Measurements from ENCODE around the gene SLIT2.

Gene SLIT2

GRCh38 chr4:20253283-20253734 lies 1.6 kb downstream of the SLIT2 start:
- peaks cover 3% of the 10 kb centered on the region for H3K27me3 Mint-ChIP-seq (ENCODE audit: low read depth, poor library complexity)

GRCh38 chr4:20253735-20254409 lies 2.2 kb downstream of the SLIT2 start:
- peaks cover 5% of the 10 kb centered on the region for H3K36me3 Mint-ChIP-seq (ENCODE audit: low read depth)
- peaks cover 56% of the 10 kb centered on the region for H3K4me1 Mint-ChIP-seq
- H3K27ac Mint-ChIP-seq: no peak overlapping the region
- peak overlapping the region; percentile 98 for H3K4me3 Mint-ChIP-seq
- H3K9me3 Mint-ChIP-seq: no peaks in the 10 kb centered on the region
- DNase-seq: peak; percentile 56
- H3K27me3 Mint-ChIP-seq (ENCODE audit: low read depth, poor library complexity): peaks cover 3% of the 10 kb centered on the region
- no peak for TF ChIP-seq CTCF (IDR thresholded peaks at IDR 0.05)

More at GRCh38 chr4:20253283-20253734, 1.6 kb downstream of the SLIT2 start:
- Mint-ChIP-seq H3K9me3 (no peaks in the 10 kb centered on the region), H3K27ac (no peak overlapping the region), H3K4me1 (peaks cover 54% of the 10 kb centered on the region), H3K4me3 (peak overlapping the region; percentile 98), H3K36me3 (ENCODE audit: low read depth) (peaks cover 5% of the 10 kb centered on the region)
- DNase-seq: peak; percentile 27
- TF ChIP-seq CTCF (IDR thresholded peaks at IDR 0.05): no peak

- TF ChIP-seq CTCF (IDR thresholded peaks at IDR 0.05): no peak
- peaks cover 3% of the 10 kb centered on the region for H3K27me3 Mint-ChIP-seq (ENCODE audit: low read depth, poor library complexity)
- DNase-seq: peak; percentile 75
- H3K36me3 Mint-ChIP-seq (ENCODE audit: low read depth): peaks cover 8% of the 10 kb centered on the region
- H3K4me1 Mint-ChIP-seq: peaks cover 51% of the 10 kb centered on the region
- peak overlapping the region; percentile 98 for H3K4me3 Mint-ChIP-seq
- peak overlapping the region; percentile 87 for H3K27ac Mint-ChIP-seq
- no peaks in the 10 kb centered on the region for H3K9me3 Mint-ChIP-seq
Observed at GRCh38 chr4:20254511-20255250, 3.0 kb downstream of the SLIT2 start.

GRCh38 chr4:20255251-20255586 lies 3.5 kb downstream of the SLIT2 start:
- peaks cover 3% of the 10 kb centered on the region for H3K27me3 Mint-ChIP-seq (ENCODE audit: low read depth, poor library complexity)
- TF ChIP-seq CTCF (IDR thresholded peaks at IDR 0.05): no peak
- peaks cover 12% of the 10 kb centered on the region for H3K36me3 Mint-ChIP-seq (ENCODE audit: low read depth)
- H3K4me1 Mint-ChIP-seq: peaks cover 50% of the 10 kb centered on the region
- DNase-seq: no peak
- peak overlapping the region; percentile 87 for H3K27ac Mint-ChIP-seq
- H3K4me3 Mint-ChIP-seq: peak overlapping the region; percentile 98
- H3K9me3 Mint-ChIP-seq: no peaks in the 10 kb centered on the region

DNA sequence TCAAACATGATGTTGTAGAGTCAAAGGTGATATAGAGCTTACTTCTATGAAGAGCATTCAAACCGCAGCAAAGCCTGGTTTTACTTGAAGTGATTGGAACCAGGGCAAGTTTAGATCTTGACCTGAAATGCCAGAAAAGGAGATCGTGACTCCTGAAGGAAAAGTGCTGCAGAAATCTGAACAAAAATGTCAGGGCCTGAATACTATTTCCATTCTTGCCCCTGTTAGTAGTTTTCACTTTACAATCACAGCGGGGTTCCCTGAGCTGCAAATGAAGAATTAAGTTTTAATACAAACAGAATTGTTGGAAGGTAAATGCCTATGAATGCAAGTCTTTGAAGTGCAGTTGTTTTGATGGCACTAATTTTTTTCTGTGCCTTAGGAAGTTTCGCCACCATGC lies 4.1 kb downstream of the SLIT2 start:
- H3K4me3 Mint-ChIP-seq: peak overlapping the region; percentile 98
- peaks cover 48% of the 10 kb centered on the region for H3K4me1 Mint-ChIP-seq
- no peaks in the 10 kb centered on the region for H3K9me3 Mint-ChIP-seq
- H3K36me3 Mint-ChIP-seq (ENCODE audit: low read depth): peaks cover 16% of the 10 kb centered on the region
- peaks cover 3% of the 10 kb centered on the region for H3K27me3 Mint-ChIP-seq (ENCODE audit: low read depth, poor library complexity)
- DNase-seq: no peak
- no peak for TF ChIP-seq CTCF (IDR thresholded peaks at IDR 0.05)
- H3K27ac Mint-ChIP-seq: no peak overlapping the region

Measured in nephron progenitor cell (in vitro differentiated cells).